HG03442 (cell line): ENCODE measurements around the gene SPATA13.
A peak's percentile ranks its signal among the peaks of the same experiment; 100 is the strongest.
"Not testable (repeated sequence)": the region's sequence is repeated elsewhere in the genome, so short reads cannot be mapped to it uniquely, and the experiment has no call there.

Experiments
- ATAC-seq: cut with Tn5 transposase; IDR thresholded peaks from one replicate; pipeline ENCODE4 v1.9.1; 2021; ENCODE audit warnings: mild to moderate bottlenecking, moderate library complexity; ENCODE audit not compliant: unreplicated experiment

SPATA13 gene

DNA sequence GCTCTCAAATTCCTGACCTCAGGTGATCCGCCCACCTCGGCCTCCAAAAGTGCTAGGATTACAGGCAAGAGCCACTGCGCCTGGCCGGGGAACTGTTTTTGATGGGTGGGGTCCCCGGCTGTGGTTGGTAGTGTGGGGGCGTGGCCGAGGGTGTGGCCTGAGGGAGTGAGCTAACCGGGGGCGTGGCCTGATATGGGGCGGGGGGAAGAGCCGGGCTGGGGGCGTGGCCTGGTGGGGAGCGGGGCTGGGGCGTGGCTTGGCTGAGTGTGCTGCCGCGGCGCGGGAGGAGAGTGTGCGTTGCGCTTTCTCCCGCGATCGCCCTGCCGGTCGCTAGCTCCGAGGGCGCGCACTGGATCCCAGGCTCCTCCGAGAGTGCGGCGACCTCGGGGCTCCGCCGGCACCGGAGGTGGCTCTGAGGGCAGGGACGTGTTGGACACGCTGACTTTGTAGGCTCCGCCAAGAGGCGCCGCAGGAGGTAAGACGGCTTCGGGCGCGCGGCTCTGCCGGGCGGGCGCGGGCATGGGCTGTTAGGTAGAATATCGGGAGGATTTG is at the start of gene SPATA13:
TSS of gene SPATA13 (plus strand) at position 263 of the 552 bp plus-strand sequence. CDS start 62,210 bp downstream, outside the sequence.
- ATAC-seq: peak; percentile 73

GRCh38 chr13:24112791-24113190 is 47.7 kb upstream of the SPATA13 start:
- ATAC-seq: no peak

DNA sequence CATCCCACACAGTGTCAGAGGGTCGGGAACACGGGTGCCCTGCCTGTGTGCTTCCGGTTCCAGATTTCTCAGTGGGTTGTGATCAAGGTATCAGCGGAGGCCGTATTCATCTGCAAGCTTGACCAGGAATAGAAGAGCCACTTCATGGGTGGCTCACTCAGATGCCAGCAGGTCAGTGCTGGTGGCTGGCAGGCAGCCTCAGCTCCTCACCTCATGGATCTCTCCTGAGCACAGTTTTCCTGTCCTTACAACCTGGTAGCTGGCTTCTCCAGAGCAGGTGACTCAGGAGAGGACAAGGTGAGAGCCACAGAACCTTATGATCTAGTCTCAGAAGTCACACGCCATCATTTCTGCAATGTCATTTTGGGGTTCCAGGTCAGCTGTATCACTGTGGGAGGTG is 44.8 kb upstream of the SPATA13 start:
- no peak for ATAC-seq

GRCh38 chr13:24116131-24116530 is 44.4 kb upstream of the SPATA13 start:
- ATAC-seq: no peak

DNA sequence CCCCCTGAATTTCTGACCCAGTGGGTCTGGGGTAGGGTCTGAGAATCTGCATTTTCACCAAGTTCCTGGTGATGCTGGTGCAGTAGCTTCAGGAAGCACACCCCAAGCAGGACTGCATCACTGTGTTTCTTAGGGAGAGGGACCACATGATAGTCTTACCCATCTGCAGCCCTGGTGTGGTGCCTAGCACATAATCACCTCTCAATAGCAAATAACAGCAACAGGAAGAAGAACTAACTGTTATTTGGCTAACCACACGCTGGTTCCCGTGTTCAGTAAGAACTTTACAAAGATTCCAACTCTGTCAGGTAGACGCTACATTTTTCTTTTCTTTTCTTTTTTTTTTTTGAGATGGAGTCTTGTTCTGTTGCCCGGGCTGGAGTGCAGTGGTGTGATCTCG is 41.9 kb upstream of the SPATA13 start:
- no peak for ATAC-seq

GRCh38 chr13:24119626-24120508 is 40.7 kb upstream of the SPATA13 start:
- ATAC-seq: no peak

DNA sequence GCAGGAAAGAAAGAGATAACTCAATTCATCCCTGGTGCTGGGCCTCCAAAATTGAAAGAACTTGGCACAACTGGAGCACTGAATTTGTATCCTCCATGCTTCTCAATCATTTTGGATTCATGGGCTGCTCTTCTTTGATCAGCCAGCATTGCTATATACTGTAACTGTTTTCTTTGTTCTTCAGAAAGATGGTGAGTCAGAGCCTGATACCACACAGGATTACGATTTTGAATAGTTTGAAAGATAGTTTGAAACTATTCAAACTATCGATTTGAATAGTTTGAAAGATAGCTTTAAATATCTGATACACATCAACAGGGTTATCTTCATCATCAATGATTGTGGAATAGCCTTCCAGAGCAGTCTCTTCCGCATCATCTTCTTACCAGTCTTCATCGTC is 38.5 kb upstream of the SPATA13 start:
- ATAC-seq: not testable (repeated sequence)

DNA sequence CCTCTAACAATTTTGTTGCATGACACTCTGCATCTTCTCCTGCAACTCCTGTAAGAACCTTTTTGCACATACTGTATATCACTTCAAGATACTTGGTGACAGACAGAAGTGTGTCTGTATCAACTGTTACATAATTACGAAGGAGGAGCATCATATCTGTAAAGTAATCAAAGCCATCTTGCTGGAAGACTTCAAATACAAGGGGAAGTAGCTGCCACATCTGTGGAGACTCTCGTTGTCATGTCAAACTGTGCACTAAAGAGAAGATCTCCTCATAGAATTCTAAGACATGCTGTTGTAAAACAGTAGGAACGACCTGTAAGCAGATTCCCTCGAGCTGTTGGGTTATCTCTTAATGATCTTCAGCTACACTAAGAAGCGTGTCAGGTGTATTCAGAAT is 38.0 kb upstream of the SPATA13 start:
- no peak for ATAC-seq

DNA sequence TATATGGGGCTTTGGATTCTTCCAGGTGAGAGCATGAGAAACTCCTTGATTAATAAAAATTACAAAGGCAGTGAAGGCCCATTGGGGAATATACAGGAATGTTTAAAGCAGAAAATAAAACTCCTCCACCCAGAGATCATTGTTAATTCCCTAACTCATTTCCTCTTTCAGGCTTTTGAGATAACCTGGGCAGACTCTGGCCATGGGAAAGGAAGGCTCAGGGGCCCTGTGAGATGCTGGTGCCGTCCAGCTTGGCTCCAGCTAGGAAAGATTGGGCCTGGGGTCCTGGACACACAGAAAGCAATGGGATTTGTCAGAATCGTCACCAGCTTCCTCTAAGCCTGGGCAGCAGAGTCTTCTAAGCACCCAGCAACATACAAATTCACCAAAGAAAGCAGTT is 36.8 kb upstream of the SPATA13 start:
- ATAC-seq: no peak

DNA sequence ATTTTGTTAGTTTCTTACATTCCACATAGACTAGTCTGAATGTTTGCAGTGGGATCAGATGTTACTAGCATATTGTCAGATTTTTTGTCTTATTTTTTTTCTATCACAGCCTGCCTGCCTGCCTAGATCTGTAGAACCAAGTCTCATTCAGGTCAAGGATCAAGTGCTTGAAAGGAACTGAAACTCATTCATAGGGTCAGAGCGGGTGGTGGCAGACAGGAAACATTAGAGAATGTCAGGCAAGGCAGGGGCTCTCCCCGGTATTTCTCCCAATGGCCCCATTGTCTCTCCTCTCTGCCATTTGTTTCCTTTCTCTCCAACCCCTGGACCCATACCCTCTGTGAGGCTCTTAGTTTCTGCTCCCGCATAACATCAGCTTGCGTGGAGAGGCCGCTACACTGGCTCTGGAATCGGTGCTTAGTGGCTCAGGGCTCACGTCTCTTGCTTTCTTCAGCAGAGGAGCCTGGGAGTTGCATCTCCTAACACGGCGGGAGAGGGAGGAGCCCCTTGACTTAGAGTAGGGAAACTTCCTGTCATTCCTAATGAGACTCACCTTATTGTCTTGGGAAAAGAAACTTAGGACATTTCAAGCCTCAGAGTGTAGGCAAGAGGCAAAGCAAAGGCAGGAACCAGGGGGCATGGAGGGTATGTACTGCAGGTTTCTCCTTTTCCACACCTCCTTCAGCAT is 35.6 kb upstream of the SPATA13 start:
- peak; percentile 83 for ATAC-seq

GRCh38 chr13:24127116-24127631 is 33.3 kb upstream of the SPATA13 start:
- ATAC-seq: peak; percentile 84

- no peak for ATAC-seq
Observed at GRCh38 chr13:24128112-24128511, 32.4 kb upstream of the SPATA13 start.

- ATAC-seq: no peak
Observed at GRCh38 chr13:24128962-24129361, 31.6 kb upstream of the SPATA13 start.

GRCh38 chr13:24129914-24130774 is 30.4 kb upstream of the SPATA13 start:
- no peak for ATAC-seq

GRCh38 chr13:24131749-24132148 is 28.8 kb upstream of the SPATA13 start:
- ATAC-seq: no peak

- no peak for ATAC-seq
Observed at GRCh38 chr13:24133021-24133795, 27.3 kb upstream of the SPATA13 start.

DNA sequence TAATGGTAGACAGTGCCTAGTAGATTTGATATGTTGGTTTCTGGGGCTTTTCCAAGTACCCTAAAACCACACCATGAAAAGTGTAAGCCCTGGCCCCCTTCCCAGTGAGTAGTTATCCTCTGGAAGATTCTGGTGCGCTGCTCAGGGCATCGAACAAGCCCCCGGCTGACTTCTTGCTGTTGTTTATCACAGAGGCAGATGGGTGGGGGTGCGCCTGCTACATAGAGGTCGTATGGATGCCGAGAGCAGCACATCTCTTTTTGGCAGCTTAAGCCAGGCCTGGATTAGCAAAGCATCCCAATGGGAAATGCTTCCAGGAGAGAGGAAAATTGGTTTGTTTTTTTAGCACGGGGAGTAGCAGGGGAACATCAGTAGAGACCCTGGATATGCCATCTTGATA is 26.3 kb upstream of the SPATA13 start:
- no peak for ATAC-seq

- ATAC-seq: no peak
Observed at GRCh38 chr13:24134757-24135156, 25.8 kb upstream of the SPATA13 start.

DNA sequence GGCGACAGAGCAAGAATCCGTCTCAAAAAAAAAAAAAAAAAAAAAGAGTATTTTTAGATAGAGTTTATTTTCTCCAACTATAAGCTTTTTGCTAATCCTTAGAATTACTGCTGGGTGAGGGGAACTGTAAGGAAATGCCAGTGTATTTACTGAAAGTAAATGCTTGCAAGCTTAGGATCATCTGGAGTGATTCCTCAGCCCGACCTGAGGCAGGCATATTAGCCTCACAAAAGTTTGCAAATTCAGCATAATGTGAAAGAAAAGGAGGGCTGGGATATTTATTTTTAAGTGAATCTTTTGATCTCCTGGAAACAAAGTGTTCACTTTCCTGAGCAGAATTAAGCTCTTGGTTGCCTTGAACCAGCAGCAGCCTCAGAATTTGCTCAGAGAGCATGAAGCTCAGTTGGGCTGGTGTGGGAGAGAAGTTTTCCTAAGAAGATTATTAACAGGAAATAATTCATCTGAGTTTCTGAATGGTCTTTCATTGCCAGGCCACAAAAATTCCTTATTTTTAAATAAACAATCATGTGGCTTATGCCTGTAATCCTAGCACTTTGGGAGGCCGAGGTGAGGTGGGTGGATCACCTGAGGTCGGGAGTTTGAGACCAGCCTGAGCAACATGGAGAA is 24.7 kb upstream of the SPATA13 start:
- no peak for ATAC-seq
